HG03139 (cell line): ENCODE results near the gene PTTG2.

Experiments used
- ATAC-seq: cut with Tn5 transposase; IDR thresholded peaks from one replicate; pipeline ENCODE4 v1.9.1; 2021; ENCODE audit not compliant: unreplicated experiment

PTTG2 gene

DNA sequence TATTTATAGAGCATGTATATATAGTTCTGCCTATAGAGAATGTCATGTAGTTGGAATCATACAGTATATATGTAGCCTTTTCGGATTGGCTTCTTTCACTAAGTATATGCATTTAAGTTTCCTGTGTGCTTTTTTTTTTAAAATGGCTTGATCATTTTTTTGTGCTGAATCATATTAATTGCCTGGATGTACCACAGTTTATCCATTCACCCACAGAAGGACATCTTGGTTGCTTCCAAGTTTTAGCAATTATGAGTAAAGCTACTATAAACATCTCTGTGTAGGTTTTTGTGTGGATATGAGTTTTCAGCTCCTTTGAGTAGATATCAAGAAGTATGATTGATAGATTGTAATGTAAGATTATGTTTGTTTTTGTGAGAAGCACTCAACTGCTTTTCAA is 23.8 kb downstream of the PTTG2 start:
- ATAC-seq: no peak

- ATAC-seq: no peak
Measured at GRCh38 chr4:37985730-37986275, 25.6 kb downstream of the PTTG2 start.

GRCh38 chr4:37988670-37989069 is 28.5 kb downstream of the PTTG2 start:
- ATAC-seq: no peak

DNA sequence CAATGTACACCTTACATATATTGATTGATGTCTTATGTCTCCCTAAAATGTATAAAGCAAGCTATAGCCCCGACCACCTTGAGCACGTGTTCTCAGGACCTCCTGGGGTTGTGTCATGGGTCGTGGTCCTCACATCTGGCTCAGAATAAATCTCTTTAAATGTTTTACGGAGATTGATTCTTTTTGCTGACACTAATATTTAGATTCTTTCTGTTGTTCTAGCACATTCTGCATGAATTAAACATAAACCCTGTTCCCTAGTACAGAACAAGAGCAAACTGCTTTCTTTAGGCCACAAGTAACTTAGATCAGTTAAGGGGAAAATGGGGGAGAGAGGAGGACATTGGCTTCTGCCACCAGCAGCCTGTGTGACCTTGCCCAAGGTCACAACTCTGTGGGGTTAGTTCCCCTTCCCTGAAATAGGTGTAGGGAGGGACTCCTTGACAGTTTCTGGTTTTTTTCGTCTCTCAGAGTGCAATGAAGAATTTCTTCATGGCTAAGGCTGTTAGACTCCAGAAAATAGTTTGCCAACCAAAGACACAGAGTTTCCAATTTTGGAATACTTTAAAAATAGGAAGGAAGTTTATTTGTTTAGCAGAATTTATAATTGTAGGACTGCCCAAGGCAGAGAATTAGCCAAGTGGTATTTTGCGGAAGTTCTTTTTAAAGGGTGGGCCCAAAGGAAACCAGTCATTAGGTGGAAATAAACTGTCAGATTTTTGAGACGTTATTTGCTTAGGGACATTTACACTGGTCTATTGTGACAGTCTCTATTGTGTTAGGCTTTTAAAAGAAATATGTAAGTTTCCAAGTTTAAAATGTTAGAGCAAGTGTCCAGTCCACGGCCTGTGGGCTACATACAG is 29.4 kb downstream of the PTTG2 start:
- no peak for ATAC-seq

DNA sequence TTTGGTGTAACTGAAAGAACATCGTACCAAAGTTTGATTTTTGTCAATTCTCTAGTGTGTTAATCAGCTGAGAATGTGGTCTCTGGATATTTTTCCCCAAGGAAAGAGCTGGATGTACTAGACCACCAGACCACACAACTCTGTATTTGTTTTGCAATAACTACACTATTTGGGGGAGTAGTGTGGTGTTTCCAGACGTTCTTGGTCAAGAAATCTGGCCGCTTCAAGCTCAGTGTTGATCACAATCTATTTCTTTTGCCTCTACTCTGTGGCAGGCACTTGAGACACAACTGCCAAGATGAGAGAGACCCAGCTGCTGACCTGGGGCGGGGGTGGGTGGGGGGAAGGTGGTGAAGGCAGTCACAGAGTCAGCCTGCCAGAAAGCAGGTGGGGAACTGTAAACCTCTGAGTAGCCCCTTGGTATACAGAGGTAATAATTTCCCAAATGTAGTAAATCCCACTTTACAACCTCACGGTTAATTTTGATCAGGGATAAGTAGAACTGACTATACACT is 30.6 kb downstream of the PTTG2 start:
- no peak for ATAC-seq

GRCh38 chr4:37991623-37992410 is 31.6 kb downstream of the PTTG2 start:
- ATAC-seq: no peak

DNA sequence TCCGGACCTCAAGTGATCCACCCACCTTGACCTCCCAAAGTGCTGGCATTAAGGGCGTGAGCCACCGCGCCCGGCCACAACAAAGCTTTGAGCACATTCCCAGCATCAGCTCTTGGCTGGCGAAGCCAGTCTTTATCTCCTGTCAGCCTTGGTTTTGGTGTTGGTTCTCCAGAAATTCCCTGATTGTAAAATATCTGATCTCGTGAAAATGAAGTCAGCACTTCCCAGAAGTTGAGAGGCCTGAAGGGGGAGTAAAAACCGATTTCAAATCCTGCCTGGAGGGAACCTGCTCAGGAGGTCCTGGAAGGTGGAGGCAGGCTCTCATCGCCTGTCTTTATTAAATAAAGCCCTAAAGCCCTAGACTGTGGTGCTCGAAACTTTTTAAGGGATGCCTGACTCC is 33.6 kb downstream of the PTTG2 start:
- ATAC-seq: no peak

DNA sequence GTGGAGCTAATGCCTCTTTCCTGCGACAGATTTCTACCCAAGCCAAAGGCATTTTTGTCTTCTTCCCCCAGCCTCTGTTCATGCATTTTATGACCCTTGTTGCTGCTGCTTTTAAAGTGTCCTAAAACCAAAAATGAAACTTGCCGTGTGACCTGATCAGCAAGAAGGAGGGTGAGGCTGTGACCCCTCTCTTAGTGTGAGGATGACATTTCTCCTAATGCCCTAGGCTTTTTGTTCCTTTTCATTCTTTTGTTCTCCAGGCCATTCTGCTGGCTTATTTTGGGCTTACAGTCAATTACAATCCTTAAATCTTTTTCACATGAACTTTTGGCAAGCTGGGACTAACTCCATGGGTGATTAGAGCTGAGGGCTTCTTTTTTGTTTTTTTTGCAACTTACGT is 34.4 kb downstream of the PTTG2 start:
- ATAC-seq: no peak

- ATAC-seq: no peak
Measured at GRCh38 chr4:37995299-37995821, 35.2 kb downstream of the PTTG2 start.

DNA sequence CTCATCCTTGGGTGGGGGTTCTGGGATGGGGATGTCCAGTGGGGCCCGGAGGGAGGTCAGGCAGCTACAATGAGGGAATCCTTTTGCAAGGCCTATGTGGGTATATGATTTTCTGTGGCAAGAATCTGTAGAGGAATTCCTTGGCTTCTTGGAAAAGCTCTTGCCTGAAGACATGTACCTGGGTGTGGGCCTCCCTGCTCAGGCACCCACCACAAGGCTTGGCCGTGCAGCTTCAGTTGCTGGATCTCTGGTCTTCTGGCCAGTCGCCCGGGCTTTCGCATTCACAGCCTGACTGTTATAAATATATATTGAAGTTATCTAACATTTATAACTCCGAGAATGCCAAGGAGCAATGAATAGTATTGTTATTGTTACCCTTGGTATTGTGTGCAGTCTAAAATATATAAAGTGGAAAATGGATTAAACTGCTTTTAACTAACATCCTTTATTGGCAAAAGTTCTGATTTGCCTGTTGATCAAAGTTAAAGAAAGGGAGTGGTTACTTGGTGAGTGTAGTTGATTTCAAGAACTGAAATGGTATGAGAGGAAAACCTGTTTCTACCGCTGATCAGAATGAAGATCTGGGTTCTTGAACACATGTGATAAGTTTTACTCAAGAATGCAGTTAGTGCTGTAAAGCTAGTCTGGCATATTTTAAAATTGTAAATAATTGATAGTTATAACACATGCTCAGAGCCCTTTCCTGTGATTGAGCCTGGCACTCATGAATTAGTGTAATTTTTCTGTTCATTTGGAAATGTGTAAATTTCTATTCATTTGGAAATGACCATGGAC is 36.0 kb downstream of the PTTG2 start:
- ATAC-seq: no peak

GRCh38 chr4:37998226-37998625 is 38.0 kb downstream of the PTTG2 start:
- no peak for ATAC-seq

DNA sequence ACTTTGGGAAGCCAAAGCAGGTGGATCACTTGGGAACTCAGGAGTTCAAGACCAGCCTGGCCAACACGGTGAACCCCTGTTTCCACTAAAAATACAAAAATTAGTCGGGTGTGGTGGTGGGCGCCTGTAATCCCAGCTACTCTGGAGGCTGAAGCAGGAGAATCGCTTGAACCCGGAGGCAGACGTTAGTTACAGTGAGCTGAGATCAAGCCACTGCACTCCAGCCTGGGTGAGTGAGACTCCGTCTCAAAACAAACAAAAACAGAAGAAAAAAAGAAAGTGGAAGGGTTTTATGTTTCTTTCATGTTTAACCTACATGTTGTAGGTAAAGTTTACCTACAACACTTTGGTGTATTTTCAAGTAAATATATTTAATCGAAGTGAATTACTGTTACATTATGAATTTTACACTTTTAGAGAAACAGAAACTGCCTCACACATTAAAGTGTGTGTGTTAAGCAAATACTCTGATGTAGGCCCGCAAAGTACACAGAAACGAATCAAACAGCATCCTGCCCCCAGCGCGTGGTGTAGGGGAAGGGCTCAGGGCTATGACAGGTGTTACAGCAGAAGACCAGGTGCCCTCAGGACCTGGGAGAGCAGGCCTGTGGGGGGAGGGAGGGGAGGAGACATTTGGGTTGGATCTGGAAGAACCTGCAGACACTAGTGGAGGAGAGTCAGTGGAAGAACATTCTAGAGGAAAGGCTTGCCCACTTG is 39.0 kb downstream of the PTTG2 start:
- no peak for ATAC-seq

- no peak for ATAC-seq
Measured at GRCh38 chr4:37999965-38000364, 39.8 kb downstream of the PTTG2 start.

- no peak for ATAC-seq
Measured at GRCh38 chr4:38001927-38002326, 41.7 kb downstream of the PTTG2 start.

- no peak for ATAC-seq
Measured at GRCh38 chr4:38002451-38003071, 42.4 kb downstream of the PTTG2 start.

DNA sequence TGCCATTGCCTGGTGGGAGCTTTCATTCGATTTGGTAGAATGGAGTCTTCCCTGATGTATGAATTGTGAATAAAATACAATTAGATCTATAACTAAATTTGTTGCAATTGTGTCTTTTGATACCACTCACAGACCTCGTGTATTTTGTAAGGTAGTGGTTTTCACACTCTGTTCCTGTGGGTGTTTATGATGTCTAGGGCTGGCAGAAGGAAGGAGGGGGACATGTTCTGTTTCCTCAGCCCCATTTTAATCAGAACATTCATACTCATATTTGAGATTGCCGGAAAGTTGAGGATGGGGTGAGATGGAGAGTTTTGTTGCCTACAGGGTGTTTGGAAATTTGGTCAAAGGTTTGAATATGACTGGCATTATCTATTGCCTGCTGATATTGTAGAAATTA is 42.9 kb downstream of the PTTG2 start:
- ATAC-seq: no peak

GRCh38 chr4:38003628-38004027 is 43.4 kb downstream of the PTTG2 start:
- ATAC-seq: no peak

DNA sequence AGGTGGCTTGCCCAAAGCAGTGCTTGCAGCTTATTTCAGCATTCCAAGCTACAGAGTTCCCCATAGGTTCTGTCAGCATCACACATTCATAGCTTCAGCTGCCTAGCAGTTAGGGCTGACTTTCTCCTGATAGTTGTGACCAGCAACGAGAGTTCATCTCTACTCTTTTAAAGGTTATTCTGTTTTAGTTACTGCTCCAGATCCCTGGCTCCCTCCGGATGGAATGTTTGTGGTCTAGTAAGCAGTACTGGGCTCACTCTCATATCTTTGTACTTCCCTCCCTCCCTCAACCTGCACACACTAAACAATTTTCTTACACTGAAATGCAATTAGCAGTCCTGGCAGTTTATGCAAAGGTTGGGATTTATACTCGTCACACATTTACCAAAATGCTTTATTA is 43.9 kb downstream of the PTTG2 start:
- no peak for ATAC-seq

DNA sequence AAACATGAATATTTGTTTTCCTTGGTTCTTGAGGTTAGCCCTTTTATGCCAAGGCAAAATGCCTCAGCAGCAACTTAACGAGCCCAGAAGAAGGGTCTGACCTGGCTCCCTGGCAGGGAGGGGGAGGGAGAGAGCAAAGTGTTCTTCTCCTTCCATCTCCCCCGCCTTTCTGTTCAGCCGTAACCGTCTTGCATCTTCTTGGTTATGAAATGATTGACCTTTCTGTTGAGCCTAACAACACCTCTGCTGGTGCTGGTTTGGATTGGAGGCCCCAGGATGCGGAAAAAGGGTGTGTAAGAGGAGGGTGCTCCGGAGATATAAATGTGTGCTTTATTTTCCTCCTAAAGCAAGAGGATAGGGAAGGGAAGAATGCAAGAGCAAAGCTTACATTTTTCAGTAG is 44.7 kb downstream of the PTTG2 start:
- ATAC-seq: no peak

GRCh38 chr4:38005637-38006036 is 45.4 kb downstream of the PTTG2 start:
- ATAC-seq: no peak
